ENCODE data around the gene PCNT. TPM values are rescaled to one million over a fixed set of nuclear protein-coding genes. Genes with fewer than 3 reads are reported as not detected.

Gene PCNT
- total and polyA plus RNA-seq, 2 of the 4 experiments (the other 2 are of a cell fraction): 10.0 to 19.4 TPM

GRCh38 chr21:46374761-46375389 lies 50.9 kb downstream of the PCNT start:
- H3K27me3 ChIP-seq (ENCODE audit: control insufficient read depth, insufficient read depth, low read length): no peaks in the 10 kb centered on the region
- H3K27ac ChIP-seq (ENCODE audit: insufficient read depth, low read length): no peak overlapping the region
- H3K9ac ChIP-seq (ENCODE audit: low read depth, low read length): no peak overlapping the region
- no peak overlapping the region for H2AK5ac ChIP-seq (ENCODE audit: low read depth, low read length)
- ChIA-PET POLR2A (ENCODE audit: unreplicated experiment) (no interaction called here), CTCF (no interaction called here)
- H4K20me1 ChIP-seq (ENCODE audit: insufficient read depth, low read length): peaks cover 21% of the 10 kb centered on the region
- H3K9me3 ChIP-seq (ENCODE audit: control insufficient read depth, insufficient read depth, low read length): no peaks in the 10 kb centered on the region
- 100% methylated on average over 3 of the region's 21 CpGs; no CpG with 5 or more reads in 1 of the 2 experiments for WGBS, 2 experiments (ENCODE audit: extremely low coverage in 2 of 2, insufficient read length in 1 of 2)
- H3K9me1 ChIP-seq (ENCODE audit: insufficient read depth, low read length): peaks cover 11% of the 10 kb centered on the region
- H3K4ac ChIP-seq (ENCODE audit: low read depth, low read length): no peak overlapping the region
- H2BK120ac ChIP-seq (ENCODE audit: low read depth, low read length): no peak overlapping the region
- dilution Hi-C loops (cut with HindIII; ENCODE audit: low sequenced_read_pairs, unreplicated experiment): no loop called here
- TF ChIP-seq USF2 (IDR thresholded peaks at IDR 0.05; ENCODE audit: low read depth, low read length): no peak
- no peak for TF ChIP-seq MXI1 (IDR thresholded peaks at IDR 0.05; ENCODE audit: borderline replicate concordance, low read depth, low read length)
- TF ChIP-seq RFX5 (IDR thresholded peaks at IDR 0.05; ENCODE audit: low read depth, low read length): no peak
- TF ChIP-seq BHLHE40 (IDR thresholded peaks at IDR 0.05; ENCODE audit: low read depth, low read length): no peak
- TF ChIP-seq FOS (IDR thresholded peaks at IDR 0.05; ENCODE audit: low read depth, low read length): no peak
- DNase-seq: no peak
- H4K8ac ChIP-seq (ENCODE audit: low read depth in 2 of 2, low read length in 2 of 2): no peak overlapping the region
- in situ Hi-C loops (cut with MboI; ENCODE audit: low sequenced_read_pairs): no loop called here
- H3K14ac ChIP-seq (replicated peaks; ENCODE audit: low read depth, low read length): no peak overlapping the region
- no peak overlapping the region for H2AFZ ChIP-seq (replicated peaks; ENCODE audit: low read length, poor library complexity)
- no peak overlapping the region for H4K91ac ChIP-seq (ENCODE audit: insufficient read depth, low read depth, low read length)
- no peaks in the 10 kb centered on the region for H3K4me1 ChIP-seq (ENCODE audit: control insufficient read depth, insufficient read depth, low read length)
- H3K18ac ChIP-seq (ENCODE audit: low read depth, low read length): no peak overlapping the region
- no peak overlapping the region for H2AK9ac ChIP-seq (replicated peaks; ENCODE audit: low read depth, low read length, poor library complexity)
- peaks cover 25 to 68% of the 10 kb centered on the region in 2 experiments for H3K79me1 ChIP-seq (ENCODE audit: low read depth in 1 of 2, low read length in 2 of 2)
- ATAC-seq (ENCODE audit: low read depth): no peak
- no peak overlapping the region for H3K56ac ChIP-seq (ENCODE audit: extremely low read depth, insufficient read depth, low read length)
- H2BK5ac ChIP-seq (ENCODE audit: low read depth, low read length, poor library complexity, severe bottlenecking): no peak overlapping the region
- BruUV-seq (replicated peaks): no TSS peak
- H2BK15ac ChIP-seq (ENCODE audit: low read depth, low read length): no peak overlapping the region
- H3K23ac ChIP-seq (ENCODE audit: low read depth, low read length): no peak overlapping the region
- H3K4me3 ChIP-seq (ENCODE audit: insufficient read depth, low read depth, low read length): no peak overlapping the region
- no peak overlapping the region for H4K5ac ChIP-seq (ENCODE audit: low read depth, low read length)
- peaks cover 14% of the 10 kb centered on the region for H3K36me3 ChIP-seq (ENCODE audit: control insufficient read depth, insufficient read depth, low read length)
- intact Hi-C loops (cut with micrococcal nuclease): no loop called here
- H3K4me2 ChIP-seq (ENCODE audit: low read depth, low read length): no peak overlapping the region
- H2BK20ac ChIP-seq (ENCODE audit: low read depth, low read length): no peak overlapping the region
